A549 treated with GW870086 at 1 μM for 4 hours (cell line): ENCODE results near the gene TAF9. TPM values are rescaled to one million over a fixed set of nuclear protein-coding genes. Genes with fewer than 3 reads are reported as not detected.

Experiments used
- total RNA-seq: library from RNA; stranded (reverse); fragments of 200-300 nt; extraction: Qiagen RNA extraction; gene quantifications from 5 replicates; pipeline ENCODE4 v1.2.3, GENCODE V29; 2022; ENCODE audit warnings: low read depth

The TAF9 gene, protein sequence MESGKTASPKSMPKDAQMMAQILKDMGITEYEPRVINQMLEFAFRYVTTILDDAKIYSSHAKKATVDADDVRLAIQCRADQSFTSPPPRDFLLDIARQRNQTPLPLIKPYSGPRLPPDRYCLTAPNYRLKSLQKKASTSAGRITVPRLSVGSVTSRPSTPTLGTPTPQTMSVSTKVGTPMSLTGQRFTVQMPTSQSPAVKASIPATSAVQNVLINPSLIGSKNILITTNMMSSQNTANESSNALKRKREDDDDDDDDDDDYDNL
- 125 to 138 TPM (median 130 TPM) in 5 replicates for total RNA-seq

DNA sequence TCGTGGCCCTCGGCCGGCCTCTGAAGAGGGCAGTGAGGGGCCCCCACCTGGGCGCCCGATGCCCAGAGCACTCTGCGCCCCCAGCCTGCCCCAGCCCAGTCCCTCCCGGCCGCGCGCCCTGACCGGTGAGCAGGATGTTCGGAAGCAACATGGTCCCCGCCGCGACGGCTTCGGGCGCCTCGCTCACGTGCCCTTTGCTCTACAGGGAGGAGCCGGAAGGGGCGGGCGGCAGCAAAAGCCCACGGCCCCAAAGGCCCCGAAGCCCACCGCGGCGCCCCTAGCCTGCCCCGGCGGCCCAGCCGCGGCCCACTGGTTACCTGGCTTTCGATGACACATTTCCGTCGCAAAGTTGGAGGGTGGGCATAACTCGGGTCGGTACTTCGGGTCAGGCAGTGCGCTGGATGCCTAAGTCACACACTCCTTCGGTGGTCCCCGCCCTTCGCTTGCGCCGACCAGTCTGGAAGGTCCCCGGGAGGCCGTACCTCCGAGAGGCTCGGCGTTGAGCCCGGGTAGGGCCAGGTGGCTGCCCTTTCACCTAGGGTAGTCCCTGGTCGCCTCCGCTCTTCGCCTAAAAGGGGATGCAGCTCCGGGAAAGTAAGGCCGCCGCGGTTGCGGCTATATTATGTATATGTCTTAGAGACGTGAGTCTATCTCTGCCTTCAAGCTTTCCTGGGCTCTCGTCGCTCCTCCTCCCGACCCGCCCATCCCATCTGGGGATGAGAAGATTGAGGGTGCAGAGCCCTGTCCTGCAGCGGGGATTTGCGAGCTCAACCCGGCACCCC, at the start of gene TAF9, which contains the start of the genes AK6 and RAD17:
Gene TAF9, minus strand, starts transcription at position 181 of the 782 bp plus-strand sequence. CDS start 3,783 bp downstream, outside the sequence.
Gene AK6, minus strand, starts transcription at position 181 of the 782 bp plus-strand sequence. Its CDS starts 30 bp downstream, at position 151.
Gene RAD17, plus strand, starts transcription at position 479 of the 782 bp plus-strand sequence. CDS start 2,391 bp downstream, outside the sequence.

DNA sequence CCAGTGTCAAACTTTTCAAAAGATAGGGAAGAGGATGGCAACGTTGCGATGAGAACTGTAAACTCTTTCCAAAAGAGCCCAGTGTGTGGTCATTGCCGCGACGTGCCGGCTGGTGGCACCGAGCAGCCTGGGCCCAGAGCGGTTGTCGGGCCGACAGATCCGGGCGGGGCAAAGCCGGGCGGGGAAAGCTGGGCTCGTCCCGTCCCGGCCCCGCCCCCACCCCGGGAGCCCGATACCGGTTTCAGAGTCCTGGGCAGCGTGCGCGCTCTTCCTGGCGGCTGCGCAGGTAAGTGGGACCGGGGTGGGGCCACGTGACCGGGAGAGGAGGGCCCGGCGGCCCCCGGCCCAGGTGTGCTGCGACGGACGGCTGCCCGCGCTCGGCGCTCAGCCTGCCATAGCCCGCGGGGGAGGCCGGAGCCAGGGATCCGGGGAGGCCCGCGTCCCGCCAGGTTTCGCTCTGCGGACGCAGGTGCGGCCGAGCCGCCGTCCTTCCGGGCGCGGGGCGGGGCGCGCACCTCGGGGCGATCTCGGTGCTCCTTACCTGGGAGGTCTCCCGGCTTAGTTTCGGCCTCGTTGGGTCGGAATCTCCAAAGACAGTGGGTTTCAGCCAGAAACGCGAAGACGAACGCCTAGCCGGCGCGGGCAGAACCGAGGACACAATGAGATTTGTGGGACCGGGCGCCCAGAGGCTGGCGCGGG, 45.7 kb upstream of the TAF9 start, which contains the start of gene MARVELD2:
Gene MARVELD2, plus strand, starts transcription at position 232 of the 699 bp plus-strand sequence. CDS start 4,270 bp downstream, outside the sequence.

Other genes with a start within 250 kb of the TAF9 start
- 258 to 287 TPM (median 273 TPM) in 5 replicates for gene CCNB1, start 202.4 kb downstream of the TAF9 start, total RNA-seq
- gene CENPH, start 179.9 kb downstream of the TAF9 start, total RNA-seq: 24.1 to 31.9 TPM (median 29.1 TPM) in 5 replicates
- gene CDK7, start 134.6 kb downstream of the TAF9 start, total RNA-seq: 54.2 to 61.4 TPM (median 59.3 TPM) in 5 replicates
- 2.8 to 3.8 TPM (median 3.3 TPM) in 5 replicates for gene CCDC125, start 36.7 kb downstream of the TAF9 start, total RNA-seq
- 30.4 to 52.3 TPM (median 49.7 TPM) in 5 replicates for gene AK6, start within 50 bp of the TAF9 start, total RNA-seq
- 13.4 to 18.4 TPM (median 16.5 TPM) in 5 replicates for gene RAD17, start 298 bp upstream of the TAF9 start, total RNA-seq
- 2.2 to 3.2 TPM (median 2.4 TPM) in 5 replicates for gene MARVELD2, start 45.6 kb upstream of the TAF9 start, total RNA-seq
- 10.3 to 12.8 TPM (median 11.5 TPM) in 5 replicates for gene OCLN, start 123.3 kb upstream of the TAF9 start, total RNA-seq
- gene GTF2H2C, start 190.7 kb upstream of the TAF9 start, total RNA-seq: 31.1 to 38.8 TPM (median 33.3 TPM) in 5 replicates